ENCODE data around the gene ICA1.
A peak's percentile ranks its signal among the peaks of the same experiment; 100 is the strongest.

ICA1 gene

GRCh38 chr7:8201846-8202441, 60.0 kb downstream of the ICA1 start:
- DNase-seq (ENCODE audit: low spot score) = no peak

DNA sequence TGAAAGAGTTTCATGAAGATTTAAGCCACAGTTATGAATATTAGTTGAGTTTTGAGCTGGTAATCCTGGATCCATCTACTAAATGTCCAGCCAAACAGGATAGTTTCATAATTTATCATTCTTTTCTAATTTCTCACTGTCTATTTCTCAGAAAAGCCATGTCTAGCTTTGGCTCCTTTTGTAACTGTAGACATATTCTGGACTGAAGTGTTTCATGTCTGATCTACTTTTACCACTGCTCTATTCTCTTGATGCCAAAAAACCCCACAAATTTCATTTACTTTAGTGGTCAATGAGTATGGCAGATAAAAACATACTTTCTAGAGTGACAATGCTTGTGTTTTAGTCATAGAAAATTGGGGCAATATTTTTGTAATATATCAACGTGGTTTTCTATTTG, 61.2 kb downstream of the ICA1 start:
- no peak for DNase-seq (ENCODE audit: low spot score)

- DNase-seq (ENCODE audit: low spot score) = no peak
Measured at GRCh38 chr7:8200316-8200715, 61.7 kb downstream of the ICA1 start.

GRCh38 chr7:8197994-8198698, 63.8 kb downstream of the ICA1 start:
- no peak for DNase-seq (ENCODE audit: low spot score)

DNA sequence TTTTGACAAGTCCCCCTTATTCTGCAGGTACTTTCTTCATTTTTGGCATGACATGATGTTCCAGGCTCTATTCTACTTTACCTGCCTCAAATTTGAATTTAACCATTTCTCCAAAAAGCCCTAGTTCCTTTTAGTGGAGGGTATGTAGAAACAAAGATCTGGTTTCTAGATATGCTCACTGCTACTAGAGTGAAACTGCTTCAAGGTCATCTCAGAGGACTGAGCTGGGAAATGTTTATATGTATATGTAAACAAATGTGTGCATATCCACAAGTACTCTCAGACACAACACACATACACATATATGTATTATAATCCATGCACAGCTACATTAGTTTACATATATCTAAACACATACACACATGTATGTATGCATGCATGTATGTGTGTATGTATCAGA, 69.1 kb downstream of the ICA1 start:
- no peak for DNase-seq (ENCODE audit: low spot score)

DNA sequence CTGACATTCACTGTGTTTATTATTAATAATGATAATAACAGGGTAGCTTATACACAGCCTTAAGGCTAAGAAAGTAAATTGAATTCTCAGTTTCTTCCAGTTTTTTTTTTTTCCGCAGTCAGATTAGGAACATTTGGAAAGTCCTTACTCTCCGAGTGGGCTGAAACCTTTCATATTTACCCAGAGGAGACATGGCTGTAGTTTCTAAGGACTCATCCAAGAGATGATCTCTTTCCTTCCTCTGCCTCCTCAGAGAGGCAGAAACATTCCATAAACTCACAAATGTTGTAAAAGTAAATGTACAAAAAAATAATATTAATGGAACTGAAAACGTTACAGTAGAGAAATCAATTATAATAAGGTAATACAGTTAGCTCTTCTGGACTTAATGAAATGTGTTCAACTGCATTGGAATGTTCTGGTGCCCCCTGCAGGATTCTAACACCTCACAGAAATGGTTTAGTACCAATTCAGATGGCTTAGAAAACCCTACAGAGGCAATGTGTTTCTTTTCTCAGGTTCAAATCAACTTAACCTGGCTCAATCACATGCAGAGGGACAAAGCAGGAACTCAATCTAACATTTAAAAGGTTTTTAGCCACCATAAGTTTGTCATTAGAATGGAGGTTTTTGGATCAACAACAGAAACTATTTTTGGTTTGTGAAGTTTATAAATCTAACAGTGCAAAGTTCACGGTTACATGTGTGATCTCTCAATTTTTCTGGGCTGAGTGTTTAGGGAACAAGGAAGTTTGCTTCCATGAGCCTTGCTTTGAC, 71.7 kb downstream of the ICA1 start:
- DNase-seq (ENCODE audit: low spot score) = peak; percentile 42

- peak; percentile 36 for DNase-seq (ENCODE audit: low spot score)
Measured at GRCh38 chr7:8189625-8190024, 72.3 kb downstream of the ICA1 start.

DNA sequence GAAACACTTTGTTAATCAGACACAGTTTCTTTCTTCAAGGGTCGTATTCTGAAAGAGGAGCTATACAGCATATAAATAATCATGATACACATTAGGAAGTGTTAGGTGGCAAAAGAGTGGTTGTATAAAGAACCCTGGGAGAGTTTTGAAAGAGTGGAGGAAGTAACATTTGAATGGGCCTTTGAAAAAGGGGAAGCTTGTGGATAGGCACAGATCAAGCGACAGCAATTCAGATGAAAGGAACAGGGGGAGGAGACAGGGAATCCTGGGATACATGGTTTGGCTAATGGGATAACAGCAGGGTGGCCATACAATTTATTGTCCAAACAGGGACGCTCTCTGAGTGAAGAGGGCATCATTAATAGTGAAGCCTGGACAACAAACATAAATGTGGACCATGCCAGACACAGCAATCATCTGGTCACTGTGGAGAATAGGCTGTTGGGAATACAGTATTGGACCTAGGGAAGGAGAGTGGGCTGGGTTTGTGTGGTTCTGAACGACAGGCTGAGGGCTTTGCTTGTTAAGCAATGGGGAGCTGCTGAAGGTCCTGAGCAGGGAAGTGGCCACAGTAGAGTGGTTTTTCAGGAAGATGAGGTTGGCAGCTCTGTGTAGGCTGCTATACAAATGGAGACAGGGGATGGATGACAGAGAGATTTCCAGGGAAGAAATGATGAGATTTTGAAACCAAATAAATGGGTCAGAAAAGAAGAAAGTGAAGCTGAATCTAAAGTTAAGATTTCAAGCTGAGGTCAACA, 75.9 kb downstream of the ICA1 start:
- DNase-seq (ENCODE audit: low spot score) = no peak

DNA sequence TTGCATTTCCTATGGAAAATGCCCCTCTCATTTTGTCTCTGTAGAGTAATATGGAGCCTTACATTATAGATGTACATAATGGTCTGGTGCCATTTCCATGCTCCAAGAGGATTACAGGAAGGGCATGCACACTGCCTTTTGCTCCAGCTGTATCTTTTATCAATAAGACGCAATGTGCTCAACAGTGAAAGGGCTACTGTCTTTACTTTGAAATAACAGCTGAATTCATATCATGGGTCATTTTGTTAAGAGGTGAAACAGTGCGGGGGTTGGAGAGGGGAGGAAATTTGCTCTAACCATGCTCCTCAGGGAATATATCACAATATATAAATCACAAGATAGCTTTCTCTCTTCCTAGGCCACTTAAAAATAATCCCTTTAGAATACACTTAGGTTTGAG, 77.7 kb downstream of the ICA1 start:
- DNase-seq (ENCODE audit: low spot score) = no peak

GRCh38 chr7:8179486-8179885, 82.5 kb downstream of the ICA1 start:
- DNase-seq (ENCODE audit: low spot score) = no peak

- no peak for DNase-seq (ENCODE audit: low spot score)
Measured at GRCh38 chr7:8178353-8178752, 83.6 kb downstream of the ICA1 start.

- no peak for DNase-seq (ENCODE audit: low spot score)
Measured at GRCh38 chr7:8177109-8177933, 84.6 kb downstream of the ICA1 start.

DNA sequence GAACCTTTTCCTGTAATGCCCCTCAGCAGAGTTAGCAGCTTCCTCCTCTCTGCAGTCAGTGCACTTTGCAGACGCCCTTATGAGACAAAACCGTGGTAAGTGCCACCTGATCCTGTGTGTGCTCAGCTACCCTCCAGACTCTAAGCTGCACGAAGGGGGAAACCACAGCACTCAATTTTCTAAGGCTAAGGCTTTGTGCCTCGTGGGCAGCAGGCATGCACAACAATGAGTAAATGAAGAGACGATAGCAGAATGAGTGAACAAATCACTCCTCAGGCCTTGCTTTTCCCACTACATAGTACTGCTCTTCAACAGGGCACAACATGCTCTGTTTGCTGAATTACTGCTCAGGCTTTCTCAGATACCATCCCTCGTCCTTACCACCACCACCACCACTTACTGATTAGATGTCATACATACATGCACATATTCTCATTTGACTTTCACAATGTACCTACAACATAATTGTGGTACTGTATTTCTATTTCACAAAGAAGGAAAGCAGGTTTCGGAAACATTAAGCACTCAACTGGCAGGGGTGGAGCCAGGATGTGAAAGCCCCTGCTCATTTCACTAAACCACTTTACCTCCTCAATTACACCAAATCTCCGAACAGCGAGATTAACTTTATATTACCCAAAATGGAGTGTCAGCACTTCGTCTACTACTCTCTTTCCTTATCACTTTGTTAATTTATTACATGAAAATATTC, 85.4 kb downstream of the ICA1 start:
- no peak for DNase-seq (ENCODE audit: low spot score)

DNA sequence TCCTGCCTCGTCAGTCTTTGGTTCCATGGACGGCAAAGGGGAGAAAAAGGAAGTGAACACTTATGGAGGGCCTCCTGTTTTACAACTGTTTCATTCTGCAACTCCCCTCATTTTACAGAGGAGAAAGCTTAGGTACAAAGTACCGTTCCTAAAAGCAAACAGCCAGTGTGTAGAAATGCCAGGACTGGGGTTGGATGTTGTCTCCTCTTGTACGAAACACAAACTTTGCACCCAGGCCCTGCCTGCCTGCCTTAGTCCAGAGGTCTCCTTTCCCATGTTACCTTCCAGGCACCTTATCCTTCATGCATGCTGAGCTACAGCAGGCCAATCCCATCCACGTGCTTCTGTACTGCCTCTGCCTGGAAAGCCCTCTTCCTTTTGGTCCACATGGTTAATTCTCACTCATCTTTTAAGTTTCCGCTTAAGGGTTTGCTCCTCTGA, 86.0 kb downstream of the ICA1 start:
- no peak for DNase-seq (ENCODE audit: low spot score)

GRCh38 chr7:8172372-8173354, 89.3 kb downstream of the ICA1 start:
- DNase-seq (ENCODE audit: low spot score) = peak; percentile 19

GRCh38 chr7:8169171-8169570, 92.8 kb downstream of the ICA1 start:
- DNase-seq (ENCODE audit: low spot score) = no peak

DNA sequence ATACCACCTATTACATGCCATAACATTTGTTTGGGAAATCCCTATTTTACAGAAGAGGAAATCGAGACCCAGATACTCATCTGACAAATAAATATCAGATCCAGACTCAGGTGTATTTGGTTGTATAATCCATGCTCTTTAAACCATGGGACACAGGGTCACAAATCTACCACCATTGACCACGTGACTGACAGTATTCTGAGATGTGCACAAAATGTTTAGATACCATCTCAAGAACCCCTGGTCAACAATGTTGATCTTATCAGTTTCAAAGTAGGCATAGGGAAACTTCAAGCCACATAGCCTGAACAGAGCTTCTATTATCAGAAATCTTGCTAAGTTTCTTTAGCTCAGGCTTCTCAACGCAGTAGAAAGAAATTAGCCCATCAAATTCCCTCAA, 93.6 kb downstream of the ICA1 start:
- no peak for DNase-seq (ENCODE audit: low spot score)

GRCh38 chr7:8165150-8165549, 96.8 kb downstream of the ICA1 start:
- no peak for DNase-seq (ENCODE audit: low spot score)

- no peak for DNase-seq (ENCODE audit: low spot score)
Measured at GRCh38 chr7:8162181-8162580, 99.8 kb downstream of the ICA1 start.
